Body of pancreas (tissue), 4 donors: ENCODE data around the gene GRIK2. TPM values are rescaled to one million over a fixed set of nuclear protein-coding genes. Genes with fewer than 3 reads are reported as not detected.

Experiments used
- ATAC-seq: fragments of 150-250 bp; one replicate; pipeline ENCODE4 v1.9.1; 2016
- DNase-seq, 4 donors: peaks; one replicate each; pipeline ENCODE4 v3.0.0-alpha.2; 2019
- H3K27ac ChIP-seq, 4 donors: fragments of 200-600 bp; sonication (generic); 1 replicate in 3 of 4; 2 replicates in 1 of 4; pipeline versions ENCODE4 v1.5.1 to v1.6.1; 2016 to 2019; ENCODE audit warnings: mild to moderate bottlenecking in 1 of 4, mixed read lengths in 1 of 4, moderate library complexity in 1 of 4
- H3K27me3 ChIP-seq, 2 donors: fragments of 200-600 bp; sonication (generic); one replicate each; pipeline ENCODE4 v1.6.0; 2016; ENCODE audit warnings: mild to moderate bottlenecking in 1 of 2
- H3K36me3 ChIP-seq, 2 donors: fragments of 200-600 bp; sonication (generic); replicated peaks in 1 of 2; 2 replicates each; pipeline ENCODE4 v1.5.1; 2016; ENCODE audit warnings: low read depth in 2 of 2; ENCODE audit not compliant: insufficient read depth in 1 of 2
- H3K4me1 ChIP-seq: fragments of 200-600 bp; sonication (generic); one replicate; pipeline ENCODE4 v1.6.0; 2016
- H3K4me3 ChIP-seq, 2 donors: fragments of 200-600 bp; sonication (generic); 1 replicate in 1 of 2; 2 replicates in 1 of 2; pipeline ENCODE4 v1.5.1; 2016 to 2019
- H3K9me3 ChIP-seq, 3 donors: fragments of 200-600 bp; sonication (generic); 1 replicate in 2 of 3; 2 replicates in 1 of 3; pipeline ENCODE4 v1.5.1; 2016
- POLR2A ChIP-seq, 3 donors: fragments of 450-650 bp; IDR thresholded peaks; one replicate each; pipeline ENCODE4 v1.6.1; 2016; ENCODE audit warnings: antibody characterized with exemption in 3 of 3, mild to moderate bottlenecking in 2 of 3
- WGBS, 2 donors: methylation state at CpG; one replicate each; pipeline ENCODE4 v1.1.5; 2017; 5-methylcytosine and 5-hydroxymethylcytosine counted together
- intact Hi-C: fragments of 100-400 bp; cut with DNase I; formaldehyde crosslinking; loops from one replicate; pipeline ENCODE4 v1.15.1; 2023
- total RNA-seq, 2 donors: library from RNA; depleted of rRNA; stranded (reverse); fragments of >200 nt; gene quantifications; one replicate each; pipeline ENCODE4 v1.1.0, GENCODE V29; 2016
- TF ChIP-seq, protein P1 (sequence below), 7 experiments: fragments of 450-650 bp in 4 of 7; fragments of 200-600 bp in 3 of 7; sonication (generic) in 3 of 7; IDR thresholded peaks; one replicate each; pipeline ENCODE4 v1.5.1; 2016 to 2019; ENCODE audit warnings: antibody characterized with exemption in 7 of 7

GRIK2 gene
- total RNA-seq, 2 donors from 2014 or later: 0.52 to 7.9 TPM

DNA sequence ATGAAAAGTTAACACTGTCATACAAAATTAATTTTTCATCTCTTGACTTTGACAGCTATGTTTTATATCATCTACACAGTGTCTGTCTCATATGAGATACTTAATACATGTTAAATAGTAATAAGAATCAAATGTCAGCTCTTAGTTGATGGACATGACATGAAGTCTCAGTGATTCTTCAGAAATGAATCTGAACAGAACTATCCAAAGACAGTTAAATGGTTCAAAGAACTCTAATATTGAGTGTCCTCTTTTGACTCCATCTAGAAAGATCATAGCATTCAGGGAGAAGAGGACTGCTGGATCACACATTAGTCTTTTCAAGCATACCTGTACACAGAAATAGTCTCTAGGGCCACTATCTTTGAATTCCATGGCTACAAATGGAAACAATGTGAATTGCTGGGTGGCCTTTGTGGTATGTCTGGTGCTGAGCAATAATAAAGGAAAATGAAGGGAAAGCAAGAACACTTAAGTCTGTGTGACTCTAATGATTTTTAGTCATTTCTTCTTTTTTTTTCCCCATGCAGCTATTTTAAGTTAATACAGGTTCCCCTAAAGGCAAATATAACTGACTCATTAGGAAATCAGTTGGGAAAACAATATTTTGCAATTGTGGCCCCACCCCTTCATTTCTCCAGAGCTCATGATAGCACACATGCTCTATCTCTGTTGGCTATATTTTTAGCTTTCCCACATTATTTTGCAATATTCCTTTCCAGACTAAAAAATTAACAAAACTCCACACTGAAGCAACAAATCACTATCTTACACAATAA lies 367.5 kb downstream of the GRIK2 start:
- intact Hi-C loops: no loop called here
- Histone ChIP-seq H3K4me1 (no peaks in the 10 kb centered on the region), H3K27me3 (no peaks in the 10 kb centered on the region), H3K27ac (no peak overlapping the region), H3K9me3 (no peaks in the 10 kb centered on the region), H3K36me3 (no peaks in the 10 kb centered on the region), H3K4me3 (no peak overlapping the region)
- ATAC-seq (no peak), DNase-seq (peak in 1 of 4 donors; percentile 45)
- TF ChIP-seq, protein P1, sequence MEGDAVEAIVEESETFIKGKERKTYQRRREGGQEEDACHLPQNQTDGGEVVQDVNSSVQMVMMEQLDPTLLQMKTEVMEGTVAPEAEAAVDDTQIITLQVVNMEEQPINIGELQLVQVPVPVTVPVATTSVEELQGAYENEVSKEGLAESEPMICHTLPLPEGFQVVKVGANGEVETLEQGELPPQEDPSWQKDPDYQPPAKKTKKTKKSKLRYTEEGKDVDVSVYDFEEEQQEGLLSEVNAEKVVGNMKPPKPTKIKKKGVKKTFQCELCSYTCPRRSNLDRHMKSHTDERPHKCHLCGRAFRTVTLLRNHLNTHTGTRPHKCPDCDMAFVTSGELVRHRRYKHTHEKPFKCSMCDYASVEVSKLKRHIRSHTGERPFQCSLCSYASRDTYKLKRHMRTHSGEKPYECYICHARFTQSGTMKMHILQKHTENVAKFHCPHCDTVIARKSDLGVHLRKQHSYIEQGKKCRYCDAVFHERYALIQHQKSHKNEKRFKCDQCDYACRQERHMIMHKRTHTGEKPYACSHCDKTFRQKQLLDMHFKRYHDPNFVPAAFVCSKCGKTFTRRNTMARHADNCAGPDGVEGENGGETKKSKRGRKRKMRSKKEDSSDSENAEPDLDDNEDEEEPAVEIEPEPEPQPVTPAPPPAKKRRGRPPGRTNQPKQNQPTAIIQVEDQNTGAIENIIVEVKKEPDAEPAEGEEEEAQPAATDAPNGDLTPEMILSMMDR (IDR thresholded peaks at IDR 0.05): no peak
- TF ChIP-seq POLR2A (IDR thresholded peaks at IDR 0.05): no peak

DNA sequence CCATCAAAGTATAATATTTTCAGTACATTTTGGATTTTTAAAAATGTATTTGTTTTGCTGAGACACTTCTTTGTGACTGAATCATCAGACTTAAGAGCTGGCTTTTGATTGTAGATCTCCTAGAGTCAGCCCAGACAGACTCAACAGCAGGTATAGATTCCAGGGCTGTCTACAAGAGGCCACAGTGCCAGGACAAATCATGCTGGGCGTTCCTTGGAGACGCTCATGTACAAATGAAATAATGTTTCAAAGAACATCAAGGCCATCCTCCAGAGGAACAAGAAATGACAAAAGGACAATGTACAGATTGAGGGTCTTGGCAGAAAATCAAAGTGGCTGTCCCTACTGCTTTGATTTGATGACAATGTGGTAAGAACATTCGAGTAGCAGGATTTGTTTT lies 369.3 kb downstream of the GRIK2 start:
- intact Hi-C loops: no loop called here

DNA sequence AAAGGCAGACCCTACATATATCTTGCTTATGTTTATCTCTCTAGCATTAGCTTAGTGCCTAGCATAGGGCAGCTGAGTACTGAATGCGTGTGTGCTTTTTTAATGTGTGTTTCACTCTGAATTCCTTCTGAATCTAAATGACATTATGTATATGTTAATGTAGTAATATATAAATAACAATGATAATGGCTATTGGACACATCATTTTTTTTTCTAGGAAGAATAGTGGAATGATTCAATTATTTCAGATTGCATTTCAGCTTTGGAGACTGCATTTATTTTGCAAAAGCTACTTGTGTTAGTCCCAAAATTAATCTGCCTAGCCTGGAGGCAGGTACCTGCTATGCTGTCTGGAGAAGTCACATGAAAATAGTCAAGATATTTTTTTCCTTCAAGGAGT lies 371.8 kb downstream of the GRIK2 start:
- intact Hi-C loops: no loop called here
- Histone ChIP-seq H3K9me3 (no peaks in the 10 kb centered on the region), H3K36me3 (no peaks in the 10 kb centered on the region), H3K4me1 (no peaks in the 10 kb centered on the region), H3K4me3 (no peak overlapping the region), H3K27ac (no peak overlapping the region), H3K27me3 (no peaks in the 10 kb centered on the region)
- TF ChIP-seq, protein P1 (IDR thresholded peaks at IDR 0.05): no peak
- 68 to 71% methylated on average over 1 of the region's 1 CpG for WGBS, 2 donors
- ATAC-seq: no peak
- DNase-seq: no peak

More for the DNA sequence above, 369.3 kb downstream of the GRIK2 start:
- H3K27me3 ChIP-seq: no peaks in the 10 kb centered on the region
- TF ChIP-seq, protein P1 (IDR thresholded peaks at IDR 0.05): no peak
- no peak for TF ChIP-seq POLR2A (IDR thresholded peaks at IDR 0.05)
- DNase-seq (no peak), ATAC-seq (no peak)
- 38 to 46% methylated on average over 3 of the region's 3 CpGs for WGBS, 2 donors
- H3K27ac ChIP-seq: no peak overlapping the region
- no peaks in the 10 kb centered on the region for H3K36me3 ChIP-seq
- no peaks in the 10 kb centered on the region for H3K9me3 ChIP-seq
- H3K4me1 ChIP-seq: no peaks in the 10 kb centered on the region
- H3K4me3 ChIP-seq: no peak overlapping the region

DNA sequence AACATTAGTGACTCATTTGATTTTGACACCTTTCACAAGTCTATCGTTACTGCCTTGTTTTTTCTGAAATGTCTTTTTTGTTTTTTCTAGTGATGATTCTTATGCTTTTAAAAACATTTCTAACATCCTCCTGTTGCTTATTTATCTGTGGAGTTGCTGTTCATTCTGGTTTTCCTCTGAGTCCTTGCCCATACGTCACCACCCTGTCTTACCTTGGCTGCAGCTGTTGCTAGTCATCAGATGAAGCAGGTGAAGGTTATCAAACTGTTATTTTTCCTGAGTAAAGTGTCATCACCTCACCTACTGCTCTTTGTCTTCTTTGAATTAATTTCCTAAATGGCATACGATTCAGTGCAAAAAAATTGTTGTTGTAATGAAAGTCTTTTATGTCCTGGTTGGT lies 376.6 kb downstream of the GRIK2 start:
- Histone ChIP-seq H3K4me1 (no peaks in the 10 kb centered on the region), H3K9me3 (no peaks in the 10 kb centered on the region), H3K36me3 (no peaks in the 10 kb centered on the region), H3K27me3 (no peaks in the 10 kb centered on the region), H3K27ac (no peak overlapping the region), H3K4me3 (no peak overlapping the region)
- ATAC-seq (no peak), DNase-seq (no peak)
- intact Hi-C loops: no loop called here
- no peak for TF ChIP-seq POLR2A (IDR thresholded peaks at IDR 0.05)
- TF ChIP-seq, protein P1 (IDR thresholded peaks at IDR 0.05): no peak
- WGBS, 2 donors: 56 to 58% methylated on average over 3 of the region's 3 CpGs

DNA sequence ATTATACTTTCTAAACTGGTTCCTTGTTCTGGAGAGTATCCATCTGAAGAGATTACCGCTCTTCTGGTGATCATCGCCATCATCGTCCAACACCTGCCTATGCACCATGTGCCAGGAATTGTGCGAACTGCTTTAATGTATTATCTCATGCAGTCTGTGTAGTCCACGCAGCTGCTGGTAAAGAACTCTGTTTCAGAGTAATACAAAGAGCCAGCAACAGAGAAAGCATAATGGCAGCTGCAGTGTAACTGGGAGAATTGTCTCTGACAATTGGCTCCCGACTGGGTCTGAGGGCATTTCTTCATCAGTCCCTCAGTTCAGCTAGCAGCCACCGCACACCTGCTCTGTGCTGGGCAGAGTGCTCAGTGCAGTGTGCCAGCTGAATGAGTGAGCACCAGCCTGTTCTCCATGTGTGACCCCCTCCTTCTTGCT lies 383.4 kb downstream of the GRIK2 start:
- Histone ChIP-seq H3K4me3 (no peak overlapping the region), H3K27ac (no peak overlapping the region), H3K27me3 (no peaks in the 10 kb centered on the region), H3K4me1 (no peaks in the 10 kb centered on the region), H3K36me3 (no peaks in the 10 kb centered on the region), H3K9me3 (no peaks in the 10 kb centered on the region)
- intact Hi-C loops: no loop called here
- TF ChIP-seq POLR2A (IDR thresholded peaks at IDR 0.05): no peak
- TF ChIP-seq, protein P1 (IDR thresholded peaks at IDR 0.05): no peak
- DNase-seq (no peak), ATAC-seq (no peak)
- 89% methylated on average over 7 of the region's 7 CpGs for WGBS, 2 donors
